HUES64 (cell line): Measurements from ENCODE around the gene FAM185A.
"Not testable (repeated sequence)": the region's sequence is repeated elsewhere in the genome, so short reads cannot be mapped to it uniquely, and the experiment has no call there.

ENCODE experiments used
- H3K27ac ChIP-seq: 2 replicates; pipeline ENCODE4 v1.7.0; 2013; ENCODE audit warnings: low read depth, low read length, inconsistent platforms
- H3K27me3 ChIP-seq: 2 replicates; pipeline ENCODE4 v1.6.1; 2013; ENCODE audit warnings: mild to moderate bottlenecking, low read length; ENCODE audit not compliant: insufficient read depth
- H3K36me3 ChIP-seq: 2 replicates; pipeline ENCODE4 v1.6.1; 2013; ENCODE audit warnings: mild to moderate bottlenecking, low read length; ENCODE audit not compliant: insufficient read depth
- H3K4me1 ChIP-seq: 2 replicates; pipeline ENCODE4 v1.6.1; 2013; ENCODE audit warnings: mild to moderate bottlenecking, low read length, moderate library complexity; ENCODE audit not compliant: insufficient read depth
- H3K4me3 ChIP-seq: 2 replicates; pipeline ENCODE4 v1.5.1; 2013; ENCODE audit warnings: mild to moderate bottlenecking, low read length, moderate library complexity
- H3K9ac ChIP-seq: 2 replicates; pipeline ENCODE4 v1.6.1; 2013; ENCODE audit warnings: mild to moderate bottlenecking, low read depth, low read length
- H3K9me3 ChIP-seq: 2 replicates; pipeline ENCODE4 v1.6.1; 2013; ENCODE audit warnings: low read depth, low read length; ENCODE audit not compliant: insufficient read depth
- WGBS: fragments of 150-250, 120-280 bp; methylation state at CpG from one replicate; pipeline ENCODE4 v1.1.7; 2013; ENCODE audit warnings: missing lambda C conversion rate; 5-methylcytosine and 5-hydroxymethylcytosine counted together

FAM185A gene

GRCh38 chr7:102790364-102791100 lies 41.7 kb downstream of the FAM185A start:
- not testable (repeated sequence) for H3K9me3 ChIP-seq, H3K9ac ChIP-seq, H3K4me3 ChIP-seq, H3K36me3 ChIP-seq, H3K27ac ChIP-seq, H3K4me1 ChIP-seq, H3K27me3 ChIP-seq
- 88% methylated on average over 3 of the region's 4 CpGs for WGBS

DNA sequence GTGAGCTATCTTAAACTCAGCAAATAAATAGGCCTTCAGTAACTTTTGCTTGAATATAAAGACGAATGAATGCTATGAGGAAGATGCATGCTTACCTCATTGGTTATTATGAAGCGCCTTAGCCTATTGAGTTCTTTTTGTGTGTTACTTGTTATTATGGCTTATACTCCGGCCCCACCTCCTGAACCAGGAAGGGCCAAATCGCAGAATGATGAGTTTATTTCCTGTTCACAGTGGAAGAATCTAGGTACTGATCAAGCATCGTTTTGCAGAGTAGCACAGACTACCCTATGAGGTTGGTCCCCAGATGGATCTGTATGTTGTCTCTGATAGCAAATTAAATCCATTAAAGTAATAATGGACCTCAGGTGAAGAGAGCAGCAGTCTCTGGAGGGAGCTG lies 42.6 kb downstream of the FAM185A start:
- not testable (repeated sequence) for H3K4me3 ChIP-seq, H3K27ac ChIP-seq, H3K9ac ChIP-seq, H3K27me3 ChIP-seq, H3K36me3 ChIP-seq, H3K9me3 ChIP-seq, H3K4me1 ChIP-seq
- WGBS = 94% methylated on average over 4 of the region's 5 CpGs

- H3K27me3 ChIP-seq, H3K27ac ChIP-seq, H3K4me3 ChIP-seq, H3K36me3 ChIP-seq, H3K9ac ChIP-seq, H3K9me3 ChIP-seq, H3K4me1 ChIP-seq: not testable (repeated sequence)
Observed at GRCh38 chr7:102791831-102792230, 43.0 kb downstream of the FAM185A start.

- not testable (repeated sequence) for H3K4me3 ChIP-seq, H3K27me3 ChIP-seq, H3K9me3 ChIP-seq, H3K9ac ChIP-seq, H3K27ac ChIP-seq, H3K36me3 ChIP-seq, H3K4me1 ChIP-seq
- WGBS = no CpG with 5 or more reads among the region's 1 CpG
Observed at GRCh38 chr7:102794567-102794966, 45.8 kb downstream of the FAM185A start.

- not testable (repeated sequence) for H3K9ac ChIP-seq, H3K9me3 ChIP-seq, H3K27me3 ChIP-seq, H3K36me3 ChIP-seq, H3K4me1 ChIP-seq, H3K27ac ChIP-seq, H3K4me3 ChIP-seq
- no CpG with 5 or more reads among the region's 6 CpGs for WGBS
Observed at GRCh38 chr7:102795987-102796595, 47.3 kb downstream of the FAM185A start.

- no peak overlapping the region for H3K27ac ChIP-seq
- H3K9ac ChIP-seq = no peak overlapping the region
- H3K4me3 ChIP-seq = no peak overlapping the region
- H3K27me3 ChIP-seq = no peaks in the 10 kb centered on the region
- H3K9me3 ChIP-seq = 0 out of 2 replicates have a peak, but pooled peaks cover 2% of the 10 kb centered on the region
- 95% methylated on average over 7 of the region's 7 CpGs for WGBS
- H3K36me3 ChIP-seq = no peaks in the 10 kb centered on the region
- no peaks in the 10 kb centered on the region for H3K4me1 ChIP-seq
Observed at GRCh38 chr7:102806613-102807012, 57.8 kb downstream of the FAM185A start.

GRCh38 chr7:102810916-102811315 lies 62.1 kb downstream of the FAM185A start:
- no peaks in the 10 kb centered on the region for H3K4me1 ChIP-seq
- no peak overlapping the region for H3K9ac ChIP-seq
- no peaks in the 10 kb centered on the region for H3K9me3 ChIP-seq
- H3K27ac ChIP-seq = no peak overlapping the region
- no peaks in the 10 kb centered on the region for H3K27me3 ChIP-seq
- H3K36me3 ChIP-seq = no peaks in the 10 kb centered on the region
- no peak overlapping the region for H3K4me3 ChIP-seq

GRCh38 chr7:102811942-102812678 lies 63.3 kb downstream of the FAM185A start:
- Histone ChIP-seq H3K9ac (no peak overlapping the region), H3K4me1 (no peaks in the 10 kb centered on the region), H3K36me3 (no peaks in the 10 kb centered on the region), H3K27ac (no peak overlapping the region), H3K4me3 (no peak overlapping the region), H3K9me3 (no peaks in the 10 kb centered on the region), H3K27me3 (no peaks in the 10 kb centered on the region)
- WGBS = 90% methylated on average over 6 of the region's 8 CpGs

DNA sequence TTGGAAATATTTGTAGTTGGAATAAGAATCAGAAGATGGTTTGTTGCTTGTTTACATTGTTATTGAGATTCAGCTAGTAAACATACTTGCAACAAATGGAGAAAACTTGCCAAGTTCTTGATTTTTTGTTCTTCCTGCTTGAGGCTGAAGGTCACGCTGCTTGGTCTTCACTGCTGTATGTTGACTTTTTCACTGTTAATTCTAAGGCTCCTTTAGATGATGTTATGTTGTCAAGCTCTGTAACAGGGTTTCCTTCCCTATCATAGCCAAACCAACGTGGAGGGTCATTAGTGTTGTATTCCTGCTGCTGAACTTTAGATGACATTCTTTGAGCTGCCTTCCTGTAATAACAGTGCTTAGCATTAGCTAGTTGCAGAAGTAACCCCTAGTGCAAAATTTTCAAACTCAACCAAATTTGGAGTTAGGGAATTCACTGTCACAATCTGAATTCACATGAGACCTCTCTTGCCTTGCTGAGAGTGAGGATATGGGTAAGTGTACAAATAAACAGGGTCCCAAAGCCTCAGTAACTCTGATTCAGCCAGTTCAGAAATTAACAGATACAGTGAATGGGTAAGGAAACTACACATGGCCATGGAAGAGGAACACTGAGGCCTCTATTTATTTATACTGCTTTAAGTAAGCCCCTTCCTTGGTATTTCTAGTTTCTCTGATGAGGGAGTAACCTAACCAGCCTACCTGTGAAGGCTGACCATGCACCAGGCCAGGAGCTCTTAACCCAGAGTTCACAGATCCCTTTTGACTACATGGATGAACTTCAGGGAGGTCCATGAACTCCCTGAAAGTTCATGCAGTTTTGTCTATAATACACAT lies 64.6 kb downstream of the FAM185A start:
- H3K9ac ChIP-seq = no peak overlapping the region
- no peak overlapping the region for H3K4me3 ChIP-seq
- H3K4me1 ChIP-seq = no peaks in the 10 kb centered on the region
- H3K27ac ChIP-seq = no peak overlapping the region
- H3K27me3 ChIP-seq = no peaks in the 10 kb centered on the region
- 90% methylated on average over 2 of the region's 2 CpGs for WGBS
- no peaks in the 10 kb centered on the region for H3K36me3 ChIP-seq
- no peaks in the 10 kb centered on the region for H3K9me3 ChIP-seq

DNA sequence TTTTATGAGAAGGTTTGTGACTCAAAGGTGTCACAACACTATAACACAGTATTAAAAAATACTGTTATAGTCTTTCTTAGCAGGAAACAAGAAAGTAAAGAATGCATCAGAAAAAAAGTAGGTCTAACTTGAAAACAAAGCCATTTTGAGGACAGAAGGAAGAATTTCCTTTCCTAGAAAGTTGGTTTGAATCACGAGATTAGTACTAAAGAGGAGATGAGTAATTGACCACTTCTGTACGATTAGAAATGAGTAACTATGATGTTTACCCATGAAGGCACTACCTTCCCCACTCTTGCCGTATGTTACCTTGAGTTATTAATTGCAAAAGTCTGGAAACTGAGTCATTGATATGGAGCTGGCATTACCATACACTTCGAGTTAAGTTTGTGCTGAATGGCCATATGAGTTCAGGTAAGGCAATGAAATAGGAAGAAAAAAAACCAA lies 65.2 kb downstream of the FAM185A start:
- no peak overlapping the region for H3K9ac ChIP-seq
- no peaks in the 10 kb centered on the region for H3K36me3 ChIP-seq
- no peak overlapping the region for H3K27ac ChIP-seq
- H3K4me3 ChIP-seq = no peak overlapping the region
- H3K27me3 ChIP-seq = no peaks in the 10 kb centered on the region
- 88% methylated on average over 4 of the region's 4 CpGs for WGBS
- no peaks in the 10 kb centered on the region for H3K4me1 ChIP-seq
- no peaks in the 10 kb centered on the region for H3K9me3 ChIP-seq
